Ureter (tissue), 1 donor: ENCODE results near the gene PRKN. TPM values are rescaled to one million over a fixed set of nuclear protein-coding genes. Genes with fewer than 3 reads are reported as not detected.

Experiments
- DNase-seq: peaks from one replicate; pipeline ENCODE4 v3.0.0-alpha.2; 2020; ENCODE audit warnings: low spot score
- total RNA-seq: library from RNA; stranded (reverse); gene quantifications from one replicate; pipeline ENCODE4 v1.2.4, GENCODE V29; 2023
- donor health status: DM: yes; HTN: yes; CAD: no.

Gene PRKN
- total RNA-seq, 1 donor from 2014 or later: 12.1 TPM

DNA sequence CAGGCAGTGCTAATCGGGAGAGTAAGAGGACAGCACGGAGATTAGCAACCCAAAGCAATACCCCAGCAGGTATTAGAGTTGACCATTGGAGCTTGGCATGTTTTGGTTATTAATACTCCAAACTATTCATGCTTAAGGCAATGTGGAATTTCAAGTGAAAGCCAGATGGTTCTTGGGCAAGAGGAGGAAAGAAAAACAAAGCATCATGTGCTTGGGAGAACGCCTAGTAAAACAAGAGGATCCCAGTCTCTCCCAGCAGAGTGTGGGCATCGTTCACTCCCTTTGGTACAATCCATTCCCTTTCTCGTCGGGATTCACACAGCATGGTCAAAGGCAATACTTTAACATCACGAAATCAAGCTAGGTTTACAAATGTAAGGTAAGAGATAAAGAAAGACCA lies 349.8 kb downstream of the PRKN start:
- no peak for DNase-seq

DNA sequence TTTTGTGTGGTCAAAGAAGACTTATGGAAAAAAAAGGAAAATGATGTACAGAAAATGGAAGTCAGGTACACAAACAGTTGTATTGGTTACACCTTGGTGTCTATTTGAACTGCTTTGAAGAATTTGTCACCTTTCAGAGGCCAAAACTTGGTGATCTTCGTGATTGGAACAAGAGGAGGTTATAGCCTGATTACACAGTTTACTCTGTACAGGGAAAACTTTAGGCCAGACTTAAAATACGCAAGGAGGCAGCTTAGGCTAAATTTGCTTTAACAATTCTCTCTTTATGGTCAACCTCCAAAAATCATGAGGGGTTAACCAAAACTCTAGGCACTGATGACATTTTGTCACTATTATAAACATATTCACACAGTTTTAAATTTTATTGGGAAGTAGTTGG lies 353.7 kb downstream of the PRKN start:
- no peak for DNase-seq

DNA sequence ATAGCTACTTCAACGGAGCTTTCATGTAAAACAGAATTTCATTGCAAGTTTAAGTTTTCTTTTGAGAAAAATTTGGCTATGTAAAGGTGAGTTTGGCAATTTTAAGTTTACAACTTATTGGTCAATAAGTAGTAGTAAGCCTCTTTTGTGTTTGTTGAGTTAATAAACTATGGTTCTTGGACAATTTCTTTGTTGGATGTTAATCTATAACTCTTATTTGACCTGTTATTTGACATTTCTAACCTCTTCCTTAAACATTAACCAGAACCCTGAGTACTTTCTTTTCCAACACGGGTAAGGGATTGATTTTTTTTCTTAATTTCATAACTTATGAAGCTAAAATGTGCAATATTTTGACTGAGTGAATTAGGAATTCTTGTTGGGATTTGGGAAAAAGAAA lies 354.4 kb downstream of the PRKN start:
- no peak for DNase-seq

- DNase-seq: no peak
Measured at GRCh38 chr6:162372106-162372505, 355.5 kb downstream of the PRKN start.

- no peak for DNase-seq
Measured at GRCh38 chr6:162371121-162371520, 356.4 kb downstream of the PRKN start.

DNA sequence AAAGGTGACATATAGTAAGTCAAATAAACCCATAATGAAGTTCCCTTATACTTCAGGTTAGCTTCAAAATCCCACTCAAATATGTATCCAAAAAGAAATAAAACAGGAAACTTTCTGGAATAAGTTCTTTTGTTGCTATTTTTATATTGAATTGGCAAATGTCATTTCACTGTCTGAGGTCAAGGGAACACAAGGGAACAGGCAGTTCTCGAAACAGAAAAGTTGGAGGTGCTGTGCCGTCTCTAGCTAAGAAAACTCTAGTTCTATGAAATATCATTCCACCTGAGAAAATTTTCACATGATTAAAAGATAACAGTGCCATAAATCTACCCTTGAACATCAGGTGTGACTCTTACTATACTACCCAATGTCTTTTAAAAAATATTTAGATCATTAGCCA lies 358.5 kb downstream of the PRKN start:
- no peak for DNase-seq

- no peak for DNase-seq
Measured at GRCh38 chr6:162364488-162364887, 363.1 kb downstream of the PRKN start.

- no peak for DNase-seq
Measured at GRCh38 chr6:162363757-162364156, 363.8 kb downstream of the PRKN start.

DNA sequence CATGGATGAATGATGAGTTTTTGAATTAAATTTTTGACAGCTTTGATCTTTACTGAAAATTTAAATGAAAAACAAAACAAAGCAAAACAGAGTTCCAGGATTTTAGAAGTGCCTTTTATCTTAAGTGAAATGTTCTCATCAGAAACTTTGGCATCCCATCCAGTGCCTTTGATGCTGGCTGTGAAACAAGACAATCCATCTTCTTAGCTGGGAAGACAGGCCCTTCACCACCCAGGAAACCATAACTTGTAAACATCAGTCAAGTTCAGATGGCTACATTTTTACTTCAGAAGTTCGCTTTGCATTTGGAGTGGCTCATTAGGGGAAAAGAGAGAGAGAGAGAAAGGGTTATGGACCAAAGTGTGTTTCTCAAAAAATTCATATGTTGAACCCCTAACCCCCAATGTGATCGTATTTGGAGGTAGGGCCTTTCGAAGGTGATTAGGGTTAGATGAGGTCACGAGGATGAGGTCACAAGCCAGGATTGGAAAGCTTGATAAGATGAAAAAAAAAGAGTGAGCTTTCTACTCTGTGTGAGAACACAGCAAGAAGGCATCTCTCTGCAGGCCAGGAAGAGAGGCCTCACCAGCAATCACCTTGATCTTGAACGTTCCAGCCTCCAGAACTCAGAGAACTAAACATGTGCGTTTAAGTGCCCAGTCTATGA lies 366.5 kb downstream of the PRKN start:
- no peak for DNase-seq

- DNase-seq: no peak
Measured at GRCh38 chr6:162358625-162359024, 368.9 kb downstream of the PRKN start.

- no peak for DNase-seq
Measured at GRCh38 chr6:162345051-162345511, 382.5 kb downstream of the PRKN start.

GRCh38 chr6:162344646-162345010 lies 382.9 kb downstream of the PRKN start:
- DNase-seq: no peak

DNA sequence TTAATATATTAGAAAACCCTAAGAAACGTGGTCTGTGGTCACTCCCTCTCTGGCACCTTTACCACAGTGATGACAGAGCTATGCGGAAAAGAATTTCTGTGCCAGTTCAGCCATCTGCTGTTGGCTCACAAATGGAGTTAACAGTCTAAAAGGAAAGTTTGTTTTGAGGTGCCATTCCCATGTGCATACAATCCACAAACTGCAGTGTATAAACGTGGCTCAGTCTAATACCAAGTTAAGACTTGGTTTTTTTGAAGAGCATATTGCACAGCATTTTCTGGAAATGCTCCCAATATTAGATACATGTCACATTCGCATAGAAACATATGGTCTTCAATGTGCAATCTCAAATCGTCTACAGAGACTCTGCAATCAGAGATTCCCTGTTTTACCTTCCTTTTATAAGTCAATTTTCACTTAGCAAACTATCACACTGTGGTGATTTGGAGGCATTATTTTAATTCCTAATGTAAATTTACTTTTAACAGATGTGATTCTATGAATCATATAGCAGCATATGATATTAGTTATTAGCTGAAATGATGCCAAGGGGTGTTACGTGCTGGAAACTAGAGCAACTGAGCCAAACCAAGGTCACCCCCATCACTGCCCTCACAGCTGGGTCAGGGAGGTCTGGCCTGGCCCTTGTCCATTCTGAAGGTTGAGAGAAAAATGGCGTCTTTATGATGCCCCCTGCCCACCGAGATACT lies 383.5 kb downstream of the PRKN start:
- DNase-seq: no peak

DNA sequence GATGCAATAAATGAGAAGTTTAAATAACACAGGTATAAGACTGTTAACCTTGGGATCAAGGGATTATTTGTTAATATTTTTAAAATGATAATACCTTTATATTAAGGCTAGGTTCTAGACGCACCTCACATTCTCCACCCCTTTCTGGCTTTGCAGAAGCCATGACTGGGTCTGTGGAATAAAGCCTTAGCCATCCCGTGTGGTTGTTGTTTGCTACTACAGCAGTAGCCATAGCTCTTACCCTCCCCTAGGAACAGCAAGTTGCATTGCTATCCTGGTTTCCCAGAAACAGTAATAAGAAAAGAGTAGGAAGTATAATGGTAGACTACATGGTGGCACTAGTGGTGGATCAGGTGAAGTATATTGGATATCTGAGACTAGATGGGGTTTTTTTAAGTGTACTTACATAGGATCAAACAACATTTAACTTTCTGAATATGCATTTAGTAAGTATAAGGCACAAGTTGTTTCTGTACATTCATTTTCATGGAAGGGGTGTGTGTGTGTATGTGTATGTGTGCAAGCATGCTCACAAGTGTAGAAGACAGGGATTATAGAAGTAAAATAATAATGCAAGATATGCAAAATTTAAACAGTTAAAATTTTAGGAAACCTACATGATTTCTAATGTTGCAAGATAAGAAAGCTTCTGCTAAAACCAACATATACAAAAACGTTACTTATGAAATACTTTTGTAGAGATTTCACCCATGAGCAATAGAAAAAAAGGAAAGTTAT lies 384.2 kb downstream of the PRKN start:
- DNase-seq: no peak

DNA sequence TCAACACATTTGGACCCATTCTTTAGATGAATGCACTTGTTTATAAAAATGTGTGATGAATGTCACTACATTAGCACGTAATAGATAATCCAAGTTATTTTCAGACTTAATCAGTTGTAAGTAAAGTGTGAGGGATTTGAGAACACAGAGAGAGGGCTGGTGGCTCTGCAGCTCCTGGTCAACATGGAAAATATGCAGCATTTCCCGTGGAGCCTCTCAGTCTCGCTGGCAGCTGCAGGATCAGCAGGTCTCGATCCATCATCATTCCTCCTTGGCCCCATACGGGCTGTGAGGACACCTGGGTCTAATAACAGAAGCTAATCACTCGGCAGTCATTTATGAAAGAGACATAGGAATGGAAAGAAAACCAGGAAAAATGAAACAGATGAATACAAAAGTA lies 390.2 kb downstream of the PRKN start:
- DNase-seq: no peak

- no peak for DNase-seq
Measured at GRCh38 chr6:162336359-162336758, 391.2 kb downstream of the PRKN start.

- no peak for DNase-seq
Measured at GRCh38 chr6:162332365-162332764, 395.2 kb downstream of the PRKN start.

- no peak for DNase-seq
Measured at GRCh38 chr6:162331911-162332310, 395.7 kb downstream of the PRKN start.

GRCh38 chr6:162325826-162326225 lies 401.7 kb downstream of the PRKN start:
- no peak for DNase-seq

- no peak for DNase-seq
Measured at GRCh38 chr6:162325051-162325450, 402.5 kb downstream of the PRKN start.

DNA sequence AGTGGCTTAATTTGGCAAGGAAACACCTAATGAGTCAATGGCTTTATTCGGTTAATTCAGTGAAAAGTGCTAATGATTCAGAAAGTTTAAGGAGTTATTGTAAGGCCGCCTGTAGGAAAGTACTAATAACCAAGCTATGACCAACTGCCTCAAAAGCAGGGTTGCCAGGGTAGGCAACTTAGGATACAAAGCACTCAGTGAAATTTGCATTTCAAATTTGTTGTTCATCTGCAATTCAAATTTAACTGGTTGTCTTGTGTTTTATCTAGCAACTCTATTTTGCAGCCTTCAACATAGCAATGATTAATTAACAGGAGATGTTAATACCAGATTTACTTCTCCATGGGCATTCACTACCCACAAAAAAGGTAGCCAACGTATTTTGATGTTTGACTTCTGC lies 412.3 kb downstream of the PRKN start:
- no peak for DNase-seq

- DNase-seq: no peak
Measured at GRCh38 chr6:162313922-162314660, 413.5 kb downstream of the PRKN start.
